Uterus (tissue), 4 donors: ENCODE measurements around the gene PLCL1. TPM values are rescaled to one million over a fixed set of nuclear protein-coding genes. Genes with fewer than 3 reads are reported as not detected.

Experiments
- DNase-seq, 2 donors: peaks; one replicate each; pipeline ENCODE4 v3.0.0-alpha.2; 2019 to 2020
- H3K27ac ChIP-seq, 2 donors: fragments of 200-600 bp; sonication (generic); 1 replicate in 1 of 2; 2 replicates in 1 of 2; pipeline ENCODE4 v1.5.1; 2016 to 2018
- H3K27me3 ChIP-seq, 2 donors: fragments of 200-600 bp; sonication (generic); one replicate each; pipeline ENCODE4 v1.5.1; 2018 to 2019; ENCODE audit warnings: control low read depth in 1 of 2
- H3K36me3 ChIP-seq, 2 donors: fragments of 200-600 bp; sonication (generic); one replicate each; pipeline ENCODE4 v1.5.1; 2019; ENCODE audit warnings: control low read depth in 1 of 2
- H3K4me1 ChIP-seq, 2 donors: fragments of 200-600 bp; sonication (generic); one replicate each; pipeline ENCODE4 v1.5.1; 2018 to 2019; ENCODE audit warnings: control low read depth in 1 of 2
- H3K4me3 ChIP-seq, 2 donors: fragments of 200-600 bp; sonication (generic); 1 replicate in 1 of 2; 2 replicates in 1 of 2; pipeline ENCODE4 v1.5.1; 2018 to 2019; ENCODE audit warnings: mild to moderate bottlenecking in 1 of 2
- H3K9me3 ChIP-seq, 2 donors: fragments of 200-600 bp; sonication (generic); one replicate each; pipeline ENCODE4 v1.5.1; 2019; ENCODE audit warnings: control low read depth in 1 of 2
- CTCF ChIP-seq, 4 experiments: fragments of 200-600 bp in 2 of 4; fragments of 450-650 bp in 2 of 4; sonication (generic) in 2 of 4; IDR thresholded peaks; one replicate each; pipeline ENCODE4 v1.5.1; 2016 to 2019; ENCODE audit warnings: antibody characterized with exemption in 4 of 4, mild to moderate bottlenecking in 2 of 4, moderate library complexity in 1 of 4
- POLR2A ChIP-seq, 2 donors: fragments of 450-650 bp; IDR thresholded peaks; one replicate each; pipeline ENCODE4 v1.6.1; 2016; ENCODE audit warnings: antibody characterized with exemption in 2 of 2, mild to moderate bottlenecking in 1 of 2, moderate library complexity in 1 of 2
- intact Hi-C: fragments of 100-400 bp; cut with DNase I; formaldehyde crosslinking; loops from one replicate; pipeline ENCODE4 v1.15.1; 2023; ENCODE audit warnings: low total_unique reads
- total RNA-seq, 4 donors: library from RNA; depleted of rRNA in 3 of 4; stranded (reverse); fragments of >200 nt in 3 of 4; gene quantifications; one replicate each; pipeline versions ENCODE4 v1.1.0 to v1.2.4, GENCODE V29; 2014 to 2023
- donor health status: DM: yes; HTN: yes; CAD: no.

The PLCL1 gene
- total RNA-seq, 4 donors from 2014 or later, result 7.3 to 32.5 (median 15.0) TPM

GRCh38 chr2:198098386-198098785 lies 294.0 kb downstream of the PLCL1 start:
- Histone ChIP-seq H3K9me3 (no peaks in the 10 kb centered on the region), H3K36me3 (no peaks in the 10 kb centered on the region), H3K27me3 (no peaks in the 10 kb centered on the region), H3K27ac (no peak overlapping the region), H3K4me1 (no peaks in the 10 kb centered on the region), H3K4me3 (no peak overlapping the region)
- no peak for DNase-seq
- intact Hi-C loops, result no loop called here
- no peak for TF ChIP-seq POLR2A (IDR thresholded peaks at IDR 0.05)
- no peak for TF ChIP-seq CTCF (IDR thresholded peaks at IDR 0.05)

- no peaks in the 10 kb centered on the region for H3K27me3 ChIP-seq
- TF ChIP-seq CTCF (IDR thresholded peaks at IDR 0.05) (no peak), POLR2A (IDR thresholded peaks at IDR 0.05) (no peak)
- H3K9me3 ChIP-seq, result no peaks in the 10 kb centered on the region
- no peak overlapping the region for H3K4me3 ChIP-seq
- no peaks in the 10 kb centered on the region for H3K4me1 ChIP-seq
- no peak overlapping the region for H3K27ac ChIP-seq
- DNase-seq, result no peak
- no peaks in the 10 kb centered on the region for H3K36me3 ChIP-seq
- intact Hi-C loops, result no loop called here
Observed at GRCh38 chr2:198098918-198099317, 294.5 kb downstream of the PLCL1 start.

GRCh38 chr2:198100346-198100745 lies 296.0 kb downstream of the PLCL1 start:
- no peak overlapping the region for H3K4me3 ChIP-seq
- no peaks in the 10 kb centered on the region for H3K9me3 ChIP-seq
- no peaks in the 10 kb centered on the region for H3K36me3 ChIP-seq
- intact Hi-C loops, result no loop called here
- TF ChIP-seq CTCF (IDR thresholded peaks at IDR 0.05) (no peak), POLR2A (IDR thresholded peaks at IDR 0.05) (no peak)
- H3K4me1 ChIP-seq, result no peaks in the 10 kb centered on the region
- H3K27me3 ChIP-seq, result no peaks in the 10 kb centered on the region
- H3K27ac ChIP-seq, result no peak overlapping the region
- no peak for DNase-seq

GRCh38 chr2:198101688-198102087 lies 297.3 kb downstream of the PLCL1 start:
- Histone ChIP-seq H3K36me3 (no peaks in the 10 kb centered on the region), H3K4me1 (no peaks in the 10 kb centered on the region), H3K9me3 (no peaks in the 10 kb centered on the region), H3K27ac (no peak overlapping the region), H3K4me3 (no peak overlapping the region), H3K27me3 (no peaks in the 10 kb centered on the region)
- no peak for DNase-seq
- intact Hi-C loops, result no loop called here
- TF ChIP-seq POLR2A (IDR thresholded peaks at IDR 0.05) (no peak), CTCF (IDR thresholded peaks at IDR 0.05) (no peak)

- no peak for DNase-seq
- no peaks in the 10 kb centered on the region for H3K9me3 ChIP-seq
- no peaks in the 10 kb centered on the region for H3K27me3 ChIP-seq
- intact Hi-C loops, result no loop called here
- no peak overlapping the region for H3K4me3 ChIP-seq
- H3K4me1 ChIP-seq, result no peaks in the 10 kb centered on the region
- TF ChIP-seq CTCF (IDR thresholded peaks at IDR 0.05) (no peak), POLR2A (IDR thresholded peaks at IDR 0.05) (no peak)
- H3K27ac ChIP-seq, result no peak overlapping the region
- H3K36me3 ChIP-seq, result no peaks in the 10 kb centered on the region
Observed at GRCh38 chr2:198102120-198102519, 297.7 kb downstream of the PLCL1 start.
